Neural progenitor cell (in vitro differentiated cells): ENCODE measurements around the gene HLA-DQA2.

Experiments used
- EZH2 ChIP-seq: fragments of 200-600 bp; sonication (generic); IDR thresholded peaks from 2 replicates; pipeline ENCODE4 v1.6.1; 2017; ENCODE audit warnings: antibody characterized with exemption, mild to moderate bottlenecking, moderate library complexity
- EZH2phosphoT487 ChIP-seq: fragments of 200-600 bp; sonication (generic); IDR thresholded peaks from 2 replicates; pipeline ENCODE4 v1.6.1; 2017; ENCODE audit warnings: antibody characterized with exemption
- TF ChIP-seq, protein P1 (sequence below): fragments of 200-600 bp; sonication (generic); IDR thresholded peaks from 2 replicates; pipeline ENCODE4 v1.5.1; 2017; ENCODE audit warnings: antibody characterized with exemption, mild to moderate bottlenecking

DNA sequence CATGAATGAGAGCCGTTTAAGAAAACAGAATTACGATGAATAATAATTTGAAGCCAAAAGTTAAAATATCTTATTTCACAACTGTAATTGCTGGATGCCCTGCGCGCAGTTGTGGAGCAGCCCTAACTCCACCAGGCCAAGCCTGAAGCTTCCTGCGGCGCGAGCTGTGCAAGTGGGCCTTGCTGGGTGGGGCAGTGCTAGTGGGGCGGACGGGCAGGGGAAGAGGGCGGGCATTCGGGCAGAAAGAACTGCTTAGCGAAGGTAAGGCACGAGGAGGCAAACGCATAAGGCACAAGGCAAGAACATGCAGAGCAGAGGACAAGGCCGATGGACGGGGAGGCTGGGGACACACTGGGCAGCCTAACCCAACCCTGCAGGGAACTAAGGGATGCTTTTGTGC, 19.9 kb downstream of the HLA-DQA2 start:
- TF ChIP-seq, protein P1, sequence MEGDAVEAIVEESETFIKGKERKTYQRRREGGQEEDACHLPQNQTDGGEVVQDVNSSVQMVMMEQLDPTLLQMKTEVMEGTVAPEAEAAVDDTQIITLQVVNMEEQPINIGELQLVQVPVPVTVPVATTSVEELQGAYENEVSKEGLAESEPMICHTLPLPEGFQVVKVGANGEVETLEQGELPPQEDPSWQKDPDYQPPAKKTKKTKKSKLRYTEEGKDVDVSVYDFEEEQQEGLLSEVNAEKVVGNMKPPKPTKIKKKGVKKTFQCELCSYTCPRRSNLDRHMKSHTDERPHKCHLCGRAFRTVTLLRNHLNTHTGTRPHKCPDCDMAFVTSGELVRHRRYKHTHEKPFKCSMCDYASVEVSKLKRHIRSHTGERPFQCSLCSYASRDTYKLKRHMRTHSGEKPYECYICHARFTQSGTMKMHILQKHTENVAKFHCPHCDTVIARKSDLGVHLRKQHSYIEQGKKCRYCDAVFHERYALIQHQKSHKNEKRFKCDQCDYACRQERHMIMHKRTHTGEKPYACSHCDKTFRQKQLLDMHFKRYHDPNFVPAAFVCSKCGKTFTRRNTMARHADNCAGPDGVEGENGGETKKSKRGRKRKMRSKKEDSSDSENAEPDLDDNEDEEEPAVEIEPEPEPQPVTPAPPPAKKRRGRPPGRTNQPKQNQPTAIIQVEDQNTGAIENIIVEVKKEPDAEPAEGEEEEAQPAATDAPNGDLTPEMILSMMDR = no peak
- TF ChIP-seq EZH2phosphoT487 = no peak
- no peak for TF ChIP-seq EZH2
